Psoas muscle (tissue), 8 donors: ENCODE results near the gene ATG4A. TPM values are rescaled to one million over a fixed set of nuclear protein-coding genes. Genes with fewer than 3 reads are reported as not detected.

ENCODE experiments used
- ATAC-seq, 4 donors: fragments of 200-7000 bp; cut with Tn5 transposase; one replicate each; pipeline ENCODE4 v1.9.1; 2020; ENCODE audit warnings: moderate library complexity in 3 of 4, mild to moderate bottlenecking in 2 of 4
- DNase-seq, 2 donors: peaks; one replicate each; pipeline ENCODE4 v3.0.0-alpha.2; 2020
- H3K27ac ChIP-seq: fragments of 200-600 bp; one replicate; pipeline ENCODE4 v1.8.0; 2022
- H3K27me3 ChIP-seq, 3 donors: fragments of 200-600 bp in 1 of 3; one replicate each; pipeline versions ENCODE4 v1.6.1 to v1.8.0; 2013 to 2022; ENCODE audit warnings: low read length in 2 of 3, mild to moderate bottlenecking in 2 of 3, moderate library complexity in 1 of 3; ENCODE audit not compliant: insufficient read depth in 3 of 3
- H3K36me3 ChIP-seq, 2 donors: fragments of 200-600 bp in 1 of 2; one replicate each; pipeline versions ENCODE4 v1.6.1 to v1.8.0; 2013 to 2022; ENCODE audit warnings: low read depth in 1 of 2, mild to moderate bottlenecking in 1 of 2, moderate library complexity in 1 of 2; ENCODE audit not compliant: insufficient read depth in 1 of 2
- H3K4me1 ChIP-seq: fragments of 200-600 bp; one replicate; pipeline ENCODE4 v1.8.0; 2022
- H3K4me3 ChIP-seq: fragments of 200-600 bp; one replicate; pipeline ENCODE4 v1.8.0; 2022; ENCODE audit warnings: mild to moderate bottlenecking
- H3K9me3 ChIP-seq: fragments of 200-600 bp; one replicate; pipeline ENCODE4 v1.8.0; 2022
- CTCF ChIP-seq: fragments of 200-600 bp; IDR thresholded peaks from one replicate; pipeline ENCODE4 v1.8.0; 2022; ENCODE audit warnings: antibody characterized with exemption
- WGBS, 3 donors: extraction: QIAGEN DNeasy Blood & Tissue Kit; methylation state at CpG; one replicate each; pipeline versions ENCODE4 v1.1.6 to v1.1.7; 2013; 5-methylcytosine and 5-hydroxymethylcytosine counted together
- intact Hi-C, 2 donors: fragments of 100-400 bp; cut with DNase I; formaldehyde crosslinking; loops; one replicate each; pipeline versions ENCODE4 v1.11.0 to v1.14.2; 2022
- polyA plus RNA-seq, 3 donors: library from polyadenylated mRNA; stranded (reverse); fragments of 200-250 nt; gene quantifications; one replicate each; pipeline ENCODE4 v1.2.3, GENCODE V29; 2013
- total RNA-seq, 4 donors: library from RNA; stranded (reverse); fragmentation: NEBNext Ultra II Directional in 2 of 4; extraction: Animal tissue kit (Norgen Biotek cat#: 25700) in 2 of 4; gene quantifications; one replicate each; pipeline versions ENCODE4 v1.2.1 to v1.2.4, GENCODE V29; 2021 to 2023
- donor health status: healthy with polysubstance abuse.
- donor health status: DM: no; HTN: no; CAD: no; lungs with moderate emphysema.
- donor health status: Bipolar disorder and iron deficiency.
- donor health status: healthy.
- donor health status: DM: yes; HTN: yes; CAD: no.
- donor health status: DM: no; HTN: no; CAD: no.
- donor health status: DM: no; HTN: no; CAD: no.
- donor health status: DM: yes; HTN: yes; CAD: no.

The ATG4A gene
- total and polyA plus RNA-seq, 7 donors: 14.7 to 35.1 (median 22.3) TPM

GRCh38 chrX:108070891-108071290, 20.7 kb upstream of the ATG4A start:
- ATAC-seq: peak; percentile 30 to 77 (median 54)
- WGBS, 3 donors: 27 to 64% (median 36%) methylated on average over 4 of the region's 4 CpGs
- H3K27ac ChIP-seq: no peak overlapping the region
- no peak for DNase-seq
- intact Hi-C loops: loop anchor here (5.0 to 10.0 kb wide), 2 partner anchors 54 to 416 kb away; no protein-coding TSS in a partner anchor
- H3K9me3 ChIP-seq: no peaks in the 10 kb centered on the region
- TF ChIP-seq CTCF: no peak
- peaks cover 0 to 39% (median 0%) of the 10 kb centered on the region in 3 donors for H3K27me3 ChIP-seq
- no peaks in the 10 kb centered on the region for H3K4me1 ChIP-seq
- H3K36me3 ChIP-seq: no peaks in the 10 kb centered on the region
- H3K4me3 ChIP-seq: no peak overlapping the region

- H3K27ac ChIP-seq: no peak overlapping the region
- WGBS, 3 donors: 76 to 100% (median 97%) methylated on average over 1 of the region's 1 CpG
- H3K4me1 ChIP-seq: no peaks in the 10 kb centered on the region
- intact Hi-C loops: loop anchor here (5.0 to 10.0 kb wide), 2 partner anchors 54 to 417 kb away; no protein-coding TSS in a partner anchor
- no peak overlapping the region for H3K4me3 ChIP-seq
- ATAC-seq (no peak), DNase-seq (no peak)
- peaks cover 0 to 32% (median 0%) of the 10 kb centered on the region in 3 donors for H3K27me3 ChIP-seq
- no peak for TF ChIP-seq CTCF
- no peaks in the 10 kb centered on the region for H3K36me3 ChIP-seq
- H3K9me3 ChIP-seq: no peaks in the 10 kb centered on the region
Observed at GRCh38 chrX:108071578-108071977, 20.0 kb upstream of the ATG4A start.

DNA sequence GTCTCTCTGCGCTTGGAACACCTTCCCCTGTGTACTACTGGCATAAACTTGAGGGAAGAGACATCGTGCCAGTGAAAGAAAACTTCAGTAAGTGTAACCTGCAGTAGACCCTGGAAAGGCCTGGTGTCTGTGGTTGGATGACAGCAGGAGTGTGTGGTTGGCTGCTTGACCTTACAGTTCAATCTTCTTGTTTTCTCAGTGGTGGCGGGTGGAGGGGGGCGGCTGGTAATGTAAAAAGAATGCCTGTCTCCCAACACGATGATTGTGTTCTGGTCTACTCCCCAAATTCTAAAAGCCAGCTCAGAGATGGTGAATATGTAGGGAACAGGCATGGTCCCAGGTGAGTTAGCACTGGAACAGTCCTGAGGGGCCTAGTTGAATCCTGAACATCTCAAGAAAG, 18.8 kb upstream of the ATG4A start:
- DNase-seq: no peak
- TF ChIP-seq CTCF: no peak
- intact Hi-C loops: loop anchor here (2.0 to 10.0 kb wide), 3 partner anchors 54 to 418 kb away; no protein-coding TSS in a partner anchor
- H3K4me3 ChIP-seq: no peak overlapping the region
- ATAC-seq: no peak
- H3K9me3 ChIP-seq: no peaks in the 10 kb centered on the region
- no peak overlapping the region for H3K27ac ChIP-seq
- H3K27me3 ChIP-seq: peaks cover 0 to 21% (median 0%) of the 10 kb centered on the region in 3 donors
- H3K4me1 ChIP-seq: no peaks in the 10 kb centered on the region
- 75 to 83% (median 80%) methylated on average over 5 of the region's 5 CpGs for WGBS, 3 donors
- no peaks in the 10 kb centered on the region for H3K36me3 ChIP-seq

DNA sequence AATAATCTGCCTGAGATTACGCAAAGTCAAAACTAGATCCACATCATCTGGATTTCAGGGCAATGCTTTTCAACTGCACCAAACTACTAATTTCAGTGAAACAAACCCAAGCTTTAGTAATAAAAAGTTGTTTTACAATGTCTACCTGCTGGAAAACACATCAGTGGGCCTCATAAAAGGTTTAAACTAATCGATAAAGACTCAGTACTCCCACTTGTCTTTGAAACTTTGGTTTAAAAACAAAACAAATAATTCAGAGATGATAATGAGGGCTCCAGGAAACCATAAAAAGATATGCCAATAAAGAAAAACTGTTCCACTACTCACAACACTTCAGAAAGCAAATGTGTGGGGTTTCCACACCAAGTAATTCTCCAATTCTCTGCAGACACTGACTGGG, 10.5 kb upstream of the ATG4A start:
- Histone ChIP-seq H3K9me3 (no peaks in the 10 kb centered on the region), H3K36me3 (peaks cover 0 to 27% of the 10 kb centered on the region in 2 donors), H3K27ac (no peak overlapping the region), H3K27me3 (peaks cover 0 to 11% (median 0%) of the 10 kb centered on the region in 3 donors), H3K4me3 (no peak overlapping the region), H3K4me1 (no peaks in the 10 kb centered on the region)
- ATAC-seq (no peak), DNase-seq (no peak)
- TF ChIP-seq CTCF: no peak
- WGBS, 3 donors: 93 to 95% (median 94%) methylated on average over 2 of the region's 2 CpGs
- intact Hi-C loops: no loop called here

DNA sequence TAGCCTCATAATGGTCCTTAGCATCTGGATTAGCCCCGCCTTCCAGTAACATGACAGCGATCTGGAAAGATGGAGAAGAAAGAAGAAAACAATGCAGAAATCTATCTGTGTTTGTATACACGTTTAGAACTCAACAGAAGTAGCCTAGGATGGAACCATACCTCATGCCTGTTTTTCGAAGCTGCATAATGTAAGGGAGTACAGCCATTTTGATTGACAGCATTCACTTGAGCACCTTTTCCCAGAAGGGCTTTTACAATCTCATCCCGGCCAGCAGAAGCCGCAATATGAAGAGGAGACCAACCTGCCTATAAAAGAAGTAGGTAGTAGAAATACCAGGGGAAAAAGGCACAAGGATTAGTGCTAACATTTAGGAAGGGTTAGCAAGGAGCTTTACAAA, 3.8 kb upstream of the ATG4A start:
- peaks cover 0 to 47% of the 10 kb centered on the region in 2 donors for H3K36me3 ChIP-seq
- 63 to 96% (median 92%) methylated on average over 6 of the region's 6 CpGs for WGBS, 3 donors
- TF ChIP-seq CTCF: no peak
- peaks cover 0 to 8% (median 0%) of the 10 kb centered on the region in 3 donors for H3K27me3 ChIP-seq
- no peaks in the 10 kb centered on the region for H3K9me3 ChIP-seq
- H3K4me3 ChIP-seq: no peak overlapping the region
- H3K4me1 ChIP-seq: no peaks in the 10 kb centered on the region
- H3K27ac ChIP-seq: no peak overlapping the region
- no peak for ATAC-seq
- DNase-seq: no peak
- intact Hi-C loops: no loop called here
